Measurements from ENCODE around the gene PPP4R1. TPM values are rescaled to one million over a fixed set of nuclear protein-coding genes. Genes with fewer than 3 reads are reported as not detected.

Gene PPP4R1
- total RNA-seq, 4 donors from 2014 or later, result 27.7 to 48.3 (median 32.0) TPM

DNA sequence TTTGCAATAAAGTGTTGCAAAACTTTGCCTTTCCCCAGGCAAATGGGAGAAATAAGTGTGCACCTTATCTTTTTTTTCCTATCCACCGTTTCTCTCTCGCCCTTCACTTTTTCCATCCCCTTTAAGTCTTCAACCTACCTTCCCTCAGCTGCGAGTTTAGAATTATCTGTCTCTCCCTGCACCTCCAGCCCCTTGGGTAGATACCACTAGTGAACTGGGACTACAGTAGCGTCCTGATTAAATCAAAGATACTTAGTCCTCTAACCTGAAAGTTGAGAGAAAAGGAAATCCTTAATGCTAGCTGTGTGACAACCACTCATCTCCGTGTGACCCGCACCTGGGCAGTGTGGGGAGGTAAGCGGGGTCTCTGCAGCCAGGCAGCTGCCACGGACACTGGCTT is 16.1 kb upstream of the PPP4R1 start:
- no peaks in the 10 kb centered on the region for H3K27me3 ChIP-seq
- no peak for DNase-seq

DNA sequence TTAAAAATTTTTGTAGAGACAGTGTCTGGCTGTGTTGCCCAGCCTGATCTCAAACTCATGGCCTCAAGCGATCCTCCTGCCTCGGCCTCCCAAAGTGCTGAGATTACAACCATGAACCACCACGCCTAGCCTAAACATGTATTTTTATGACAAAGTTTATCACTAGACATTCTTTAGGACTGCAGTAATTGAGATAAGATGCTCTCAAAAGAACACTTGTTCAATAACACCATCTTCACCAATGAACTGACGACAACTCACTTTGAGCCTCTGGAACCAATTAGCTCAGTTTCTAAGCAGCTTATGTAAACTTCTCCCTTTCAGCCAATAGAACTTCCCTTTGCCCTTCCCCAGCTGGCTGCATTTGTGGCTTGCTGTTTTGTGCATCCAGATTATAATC is 15.3 kb upstream of the PPP4R1 start:
- Histone ChIP-seq H3K4me1 (no peaks in the 10 kb centered on the region), H3K27me3 (no peaks in the 10 kb centered on the region), H3K36me3 (no peaks in the 10 kb centered on the region), H3K27ac (no peak overlapping the region), H3K9me3 (no peaks in the 10 kb centered on the region), H3K4me3 (no peak overlapping the region)
- in situ Hi-C loops (cut with MboI; ENCODE audit: low sequenced_read_pairs in 4 of 4) (no loop called here), intact Hi-C loops (cut with DNase I; ENCODE audit: low total_unique reads) (no loop called here)
- TF ChIP-seq CTCF (IDR thresholded peaks at IDR 0.05 in 4 of 5, conservative IDR thresholded peaks at IDR 0.05 in 1 of 5) (no peak), POLR2A (IDR thresholded peaks at IDR 0.05) (no peak)
- DNase-seq (no peak), ATAC-seq (no peak)

More for the DNA sequence above, 16.1 kb upstream of the PPP4R1 start:
- intact Hi-C loops (cut with DNase I; ENCODE audit: low total_unique reads) (no loop called here), in situ Hi-C loops (cut with MboI; ENCODE audit: low sequenced_read_pairs in 4 of 4) (no loop called here)
- Histone ChIP-seq H3K4me3 (no peak overlapping the region), H3K36me3 (no peaks in the 10 kb centered on the region), H3K9me3 (no peaks in the 10 kb centered on the region), H3K4me1 (no peaks in the 10 kb centered on the region), H3K27ac (no peak overlapping the region)
- TF ChIP-seq POLR2A (IDR thresholded peaks at IDR 0.05), result no peak
- TF ChIP-seq CTCF (IDR thresholded peaks at IDR 0.05 in 4 of 5, conservative IDR thresholded peaks at IDR 0.05 in 1 of 5), result no peak
- no peak for ATAC-seq

GRCh38 chr18:9628984-9629383 is 14.6 kb upstream of the PPP4R1 start:
- no peaks in the 10 kb centered on the region for H3K4me1 ChIP-seq
- TF ChIP-seq POLR2A (IDR thresholded peaks at IDR 0.05), result no peak
- no peak for TF ChIP-seq CTCF (IDR thresholded peaks at IDR 0.05 in 4 of 5, conservative IDR thresholded peaks at IDR 0.05 in 1 of 5)
- in situ Hi-C loops (cut with MboI; ENCODE audit: low sequenced_read_pairs in 4 of 4) (no loop called here), intact Hi-C loops (cut with DNase I; ENCODE audit: low total_unique reads) (no loop called here)
- ATAC-seq (no peak), DNase-seq (no peak)
- no peaks in the 10 kb centered on the region for H3K27me3 ChIP-seq
- no peaks in the 10 kb centered on the region for H3K36me3 ChIP-seq
- H3K9me3 ChIP-seq, result no peaks in the 10 kb centered on the region
- H3K4me3 ChIP-seq, result no peak overlapping the region
- no peak overlapping the region for H3K27ac ChIP-seq

DNA sequence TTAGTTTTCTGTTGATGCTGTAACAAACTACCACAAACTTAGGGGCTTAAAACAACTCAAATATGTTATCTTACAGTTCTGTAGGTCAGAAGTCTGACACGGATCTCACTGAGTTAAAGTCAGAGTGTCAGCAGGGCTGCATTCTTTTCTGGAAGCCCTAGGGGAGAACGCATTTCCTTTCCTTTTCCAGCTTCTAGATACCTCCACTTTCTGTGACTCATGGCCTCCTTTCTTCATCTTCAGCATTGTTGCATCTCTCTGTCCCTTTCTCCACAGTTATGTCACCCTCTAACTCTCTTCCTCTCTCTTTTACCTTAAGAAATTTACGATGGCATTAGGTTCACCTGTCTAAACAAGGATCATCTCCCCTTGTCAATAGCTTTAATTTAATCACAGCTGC is 13.3 kb upstream of the PPP4R1 start:
- ATAC-seq, result no peak
- in situ Hi-C loops (cut with MboI; ENCODE audit: low sequenced_read_pairs in 4 of 4), result no loop called here

More for the DNA sequence above, 13.3 kb upstream of the PPP4R1 start:
- TF ChIP-seq POLR2A (IDR thresholded peaks at IDR 0.05) (no peak), CTCF (IDR thresholded peaks at IDR 0.05 in 4 of 5, conservative IDR thresholded peaks at IDR 0.05 in 1 of 5) (no peak)
- no peaks in the 10 kb centered on the region for H3K36me3 ChIP-seq
- H3K27me3 ChIP-seq, result no peaks in the 10 kb centered on the region
- H3K9me3 ChIP-seq, result no peaks in the 10 kb centered on the region
- no peak overlapping the region for H3K27ac ChIP-seq
- no peaks in the 10 kb centered on the region for H3K4me1 ChIP-seq
- intact Hi-C loops (cut with DNase I; ENCODE audit: low total_unique reads), result no loop called here
- DNase-seq, result no peak
- H3K4me3 ChIP-seq, result no peak overlapping the region

All from gastrocnemius medialis (tissue), 4 donors.